Limb (tissue), 2 donors: Measurements from ENCODE around the gene PCNA.
"Not testable (repeated sequence)": the region's sequence is repeated elsewhere in the genome, so short reads cannot be mapped to it uniquely, and the experiment has no call there.

ENCODE experiments used
- DNase-seq, 2 donors: peaks; one replicate each; pipeline ENCODE4 v3.0.0-alpha.2; 2016; ENCODE audit errors: extremely low spot score in 2 of 2

Gene PCNA

DNA sequence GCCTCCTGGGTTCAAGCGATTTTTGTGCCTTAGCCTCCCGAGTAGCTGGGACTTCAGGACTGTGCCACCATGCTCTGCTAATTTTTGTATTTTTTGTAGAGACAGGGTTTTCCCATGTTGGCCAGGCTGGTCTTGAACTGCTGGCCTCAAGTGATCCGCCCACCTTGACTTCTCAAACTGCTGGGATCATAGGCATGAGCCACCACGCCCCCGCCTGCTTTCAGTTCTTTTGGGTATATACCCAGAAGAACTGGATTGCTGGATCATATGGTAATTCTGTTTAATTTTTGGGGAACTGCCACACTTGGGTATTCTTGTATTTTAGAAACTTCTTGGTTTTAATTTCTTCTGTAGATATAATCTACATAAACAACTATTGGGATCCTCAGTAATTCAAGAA is 24.1 kb upstream of the PCNA start:
- no peak for DNase-seq

DNA sequence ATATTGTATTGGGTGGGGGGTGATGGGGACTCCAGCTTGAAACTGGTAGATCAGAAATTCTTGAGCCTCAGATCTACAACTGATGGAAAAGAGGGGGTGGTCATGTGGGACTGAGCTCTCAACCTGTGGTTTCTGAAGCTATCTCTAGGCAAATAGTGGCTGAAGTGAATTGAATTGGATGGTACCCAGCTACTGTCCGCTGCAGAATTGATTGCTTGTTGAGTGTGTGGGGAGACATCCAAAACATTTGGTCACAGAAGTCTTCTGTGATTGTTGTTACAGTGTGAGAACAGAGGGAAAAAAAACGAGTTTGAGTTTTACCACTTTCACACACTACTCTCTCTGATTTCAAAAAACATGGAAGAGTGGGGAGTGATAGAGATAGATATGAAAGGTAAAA is 21.9 kb upstream of the PCNA start:
- no peak for DNase-seq

DNA sequence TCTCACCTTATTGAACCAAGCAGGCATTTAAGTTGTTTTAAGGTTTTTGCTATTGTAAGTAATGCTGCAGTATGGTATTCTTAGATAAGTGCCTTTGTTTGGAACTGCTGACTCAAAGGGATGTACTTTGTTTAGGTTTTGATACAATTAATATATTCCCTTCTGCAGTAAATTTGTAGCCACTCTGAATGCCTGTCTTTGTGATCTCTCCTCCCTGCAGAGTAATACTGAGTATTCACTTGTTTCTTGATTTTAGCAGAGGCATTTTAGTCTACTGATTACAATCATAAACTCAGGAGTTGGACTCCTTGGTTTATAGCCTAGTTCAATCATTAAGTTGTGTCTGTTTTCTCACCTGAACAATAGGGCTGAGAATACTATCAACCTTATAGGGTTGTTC is 20.4 kb upstream of the PCNA start:
- DNase-seq: no peak

DNA sequence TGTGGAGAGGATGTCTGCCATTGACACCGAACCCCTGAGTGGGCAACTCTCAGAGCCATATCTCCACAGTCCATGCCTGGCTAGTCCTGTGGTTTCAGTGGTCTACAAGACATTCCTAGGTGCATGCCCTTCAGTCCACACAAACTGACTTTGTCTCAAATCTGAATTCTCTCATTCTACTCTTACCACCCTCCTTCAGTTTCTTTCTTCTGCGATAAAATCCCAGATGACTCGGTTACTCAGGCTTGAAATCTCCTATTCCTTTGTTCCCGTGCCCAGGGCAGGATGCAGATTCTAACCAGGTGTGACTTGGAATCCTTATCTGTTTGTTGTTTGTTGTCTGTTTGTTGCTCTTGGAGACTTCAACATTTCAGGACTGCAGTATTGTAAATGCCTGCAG is 16.3 kb upstream of the PCNA start:
- no peak for DNase-seq

DNA sequence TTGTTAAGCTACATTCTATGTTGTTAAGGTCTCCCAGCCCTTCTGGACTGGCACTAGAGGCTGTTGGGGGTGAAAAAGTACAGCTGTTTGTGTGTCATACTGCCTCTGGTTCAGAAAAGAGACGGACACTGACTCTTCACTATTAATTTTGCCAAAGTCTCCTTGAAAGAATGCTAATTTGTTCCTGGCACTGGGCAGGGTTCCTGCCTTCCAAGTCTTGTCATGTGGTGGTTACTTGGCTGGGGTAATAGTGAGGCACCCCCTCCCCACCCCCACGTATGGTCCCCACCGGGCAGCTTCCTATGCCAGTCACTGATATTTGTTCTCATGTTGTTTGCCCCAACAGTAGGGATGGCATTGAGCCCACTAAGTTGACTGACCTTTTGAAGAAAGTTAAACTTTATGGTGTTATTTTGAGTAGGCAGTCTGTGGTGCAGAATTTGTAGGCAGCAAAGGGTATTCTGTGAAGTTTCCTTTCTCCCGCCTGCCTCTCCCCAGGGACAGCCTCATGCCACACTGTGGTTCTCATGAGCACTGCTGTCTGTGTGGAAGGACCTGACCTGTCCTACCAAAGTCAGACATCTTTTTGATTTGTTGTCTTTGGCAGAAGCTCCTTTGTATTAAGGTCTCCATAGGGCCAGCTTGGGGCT is 15.7 kb upstream of the PCNA start:
- no peak for DNase-seq

DNA sequence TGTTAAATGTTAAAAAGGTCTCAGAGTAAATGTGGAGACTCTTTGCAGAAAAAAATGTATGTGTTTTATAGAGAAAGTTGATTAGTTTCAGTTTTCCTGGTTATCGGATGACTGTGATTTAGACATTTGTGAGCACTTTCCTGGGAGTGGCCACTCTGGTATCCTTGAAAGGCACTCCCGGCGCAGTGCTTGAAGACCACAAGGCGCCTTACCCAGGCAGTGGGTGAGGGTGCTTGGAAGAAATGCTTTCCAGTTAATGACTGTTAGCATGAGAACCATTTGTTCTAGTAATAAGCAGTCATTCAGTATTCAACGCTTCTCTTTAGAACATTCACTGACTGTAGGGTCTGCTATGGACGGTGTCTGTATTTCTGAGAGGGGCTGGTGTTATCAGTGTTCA is 14.2 kb upstream of the PCNA start:
- no peak for DNase-seq

DNA sequence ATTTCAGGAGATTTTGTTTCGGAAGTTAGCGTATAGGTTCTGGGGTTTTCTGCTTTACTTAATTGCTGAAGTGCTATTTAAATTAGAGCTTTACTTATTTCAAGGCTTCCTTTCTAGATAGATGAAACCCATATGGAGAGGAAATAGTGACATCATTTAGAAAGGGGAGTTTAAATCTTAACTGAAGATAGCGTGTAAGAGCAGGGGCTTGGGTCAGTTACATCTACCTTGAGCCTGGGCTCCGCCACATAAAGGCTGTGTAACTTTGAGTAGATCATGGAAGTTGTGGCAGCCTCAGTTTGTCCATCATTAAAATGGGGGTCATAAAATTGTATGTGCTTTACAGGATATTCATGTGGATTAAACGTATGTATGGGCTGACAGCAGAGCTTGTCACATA is 11.7 kb upstream of the PCNA start:
- no peak for DNase-seq

DNA sequence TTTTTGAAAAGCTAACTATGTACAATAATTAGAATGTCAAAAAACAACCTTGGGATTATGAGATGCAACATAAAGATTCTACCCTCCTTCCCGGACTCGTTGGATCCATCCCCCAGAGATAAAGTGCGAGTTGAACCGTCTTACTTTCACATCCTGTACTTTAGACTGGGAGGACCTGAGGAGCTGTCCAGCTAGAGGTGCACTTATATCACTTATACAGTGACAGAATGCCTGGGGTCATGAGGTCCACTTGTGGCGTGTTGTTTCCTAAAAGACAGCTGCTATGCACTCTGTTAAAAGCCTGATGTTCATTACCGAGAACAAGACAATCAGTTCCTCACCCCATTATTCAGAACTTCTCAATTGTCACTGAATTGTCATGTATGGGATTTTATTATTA is 9.1 kb upstream of the PCNA start:
- DNase-seq: no peak

DNA sequence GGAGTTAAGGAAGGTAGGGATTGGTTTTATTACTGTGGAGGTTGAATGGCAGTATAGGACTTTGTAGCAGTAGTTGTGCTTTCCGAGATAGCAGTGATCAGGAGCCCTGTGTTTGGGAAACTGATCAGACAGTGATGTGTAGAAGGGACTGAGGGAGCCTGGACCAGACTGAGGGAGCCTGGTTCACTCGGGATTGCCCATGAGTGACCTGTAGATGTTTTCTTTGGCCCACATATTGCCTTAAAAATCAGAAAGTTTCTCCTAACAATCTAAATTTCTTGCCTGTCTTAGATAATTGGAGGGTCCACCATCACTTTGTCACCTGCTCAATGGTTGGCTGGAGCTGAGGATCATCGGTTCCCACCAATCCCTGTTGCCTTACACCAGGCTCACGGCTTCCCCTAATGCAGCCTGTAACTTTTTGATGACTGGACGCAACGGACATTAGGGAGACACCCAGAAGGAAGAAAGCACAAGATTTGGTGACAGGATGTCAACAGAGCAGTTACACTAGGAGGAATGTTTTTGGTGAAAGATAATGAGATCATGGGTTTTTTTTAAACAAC is 8.2 kb upstream of the PCNA start:
- no peak for DNase-seq

DNA sequence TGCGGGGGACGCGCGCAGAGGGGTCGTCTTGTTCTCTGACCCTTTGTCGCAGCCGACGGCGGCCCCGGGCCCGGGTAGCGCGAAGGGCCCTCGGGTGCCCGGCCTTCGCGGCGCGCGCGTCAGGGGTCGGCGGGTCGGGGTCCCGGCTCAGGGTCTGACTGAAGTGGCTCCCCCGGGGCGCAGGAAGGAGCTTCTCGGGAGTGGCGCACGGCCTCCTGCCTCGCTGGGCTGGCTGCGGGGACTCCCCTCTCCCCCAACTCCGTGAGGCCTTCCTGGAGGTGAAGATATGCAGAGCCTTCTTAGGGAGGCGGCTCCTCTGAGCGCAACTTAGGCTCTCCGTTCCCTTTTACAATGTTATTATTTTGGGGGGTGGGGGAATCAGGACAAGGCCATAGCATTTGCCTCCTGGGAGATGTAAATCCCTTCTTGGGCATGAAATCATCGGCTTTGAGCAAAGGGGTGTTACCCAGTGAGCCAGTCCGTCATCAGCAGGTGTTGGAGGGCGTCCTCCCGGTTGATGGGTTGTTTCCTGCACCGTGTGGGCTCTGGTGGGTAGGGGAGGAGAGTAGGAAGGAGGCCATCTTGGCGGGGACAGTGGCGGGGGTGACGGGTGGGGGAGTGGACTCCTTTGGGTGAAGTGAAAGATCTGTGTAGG is 7.6 kb upstream of the PCNA start:
- DNase-seq: peak in 1 of 2 donors; percentile 67

DNA sequence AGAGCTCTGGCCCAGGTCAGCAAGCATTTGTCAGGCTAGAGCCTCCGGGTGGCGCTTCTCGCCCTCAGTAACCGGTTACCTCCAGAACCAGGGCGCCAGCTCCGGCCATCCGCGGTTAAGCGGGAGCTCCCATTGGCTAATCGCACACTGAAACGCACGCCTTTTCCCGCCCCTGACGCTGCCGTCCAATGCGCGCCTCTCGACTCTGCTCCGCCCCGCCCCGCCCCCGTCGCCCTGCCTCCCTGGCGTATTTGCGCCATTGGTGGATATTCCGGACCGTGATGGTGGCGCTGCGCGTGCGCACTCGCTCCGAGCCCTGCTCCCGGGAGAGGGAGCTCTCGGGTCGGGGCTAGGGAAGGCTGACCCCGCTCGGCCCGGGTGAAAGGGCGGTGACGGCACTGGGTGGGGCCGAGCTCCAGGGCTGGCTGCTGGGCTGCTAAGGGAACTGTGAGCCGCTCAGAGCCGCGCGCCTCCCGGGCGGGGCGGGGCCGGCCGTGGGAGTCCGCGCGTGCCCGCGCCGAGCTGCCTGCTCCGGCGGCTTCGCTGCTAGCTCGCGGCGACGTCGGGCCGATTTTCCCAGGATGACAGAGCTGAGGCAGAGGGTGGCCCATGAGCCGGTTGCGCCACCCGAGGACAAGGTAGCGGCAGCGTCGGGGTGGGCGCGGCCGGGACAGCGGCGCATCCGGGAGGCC is 6.9 kb upstream of the PCNA start, which contains the start of gene CDS2:
CDS2 (plus strand) TSS at position 497 of the 692 bp plus-strand sequence; CDS start at position 582, 85 bp downstream.
- DNase-seq: peak; percentile 99 to 100

DNA sequence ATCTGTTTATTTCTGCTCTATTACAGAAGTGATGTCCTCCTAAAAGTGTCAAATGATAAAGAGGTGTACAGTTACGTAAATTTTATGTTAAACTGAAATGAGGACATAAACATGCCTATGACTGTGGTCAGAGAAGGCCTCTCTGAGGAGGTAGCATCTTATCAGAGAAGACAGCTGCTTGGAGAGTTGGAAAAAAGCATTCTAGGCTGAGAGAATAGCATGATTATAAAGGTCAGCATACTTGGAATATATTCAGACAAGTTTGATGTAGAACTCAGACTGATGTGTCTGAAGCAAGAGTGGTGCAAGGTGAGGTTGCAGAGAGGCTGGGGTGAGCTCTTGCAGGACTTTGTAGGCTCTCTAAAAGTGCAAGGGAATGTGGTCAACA is 3.1 kb upstream of the PCNA start:
- no peak for DNase-seq

DNA sequence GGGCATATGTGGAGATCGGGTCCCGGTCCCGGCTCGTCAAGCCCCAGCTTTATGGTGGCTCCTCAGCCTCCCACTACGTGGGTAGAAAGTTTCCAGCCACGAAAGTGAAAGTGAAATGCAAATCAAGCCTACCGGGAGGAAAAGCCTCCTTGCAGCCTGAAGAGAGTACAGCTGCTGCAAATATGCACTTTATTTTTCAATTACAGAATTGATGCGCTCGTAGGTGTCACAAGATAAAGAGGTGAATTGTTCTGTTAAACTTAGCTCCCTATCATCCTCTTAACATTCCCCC is 373 bp upstream of the PCNA start:
- no peak for DNase-seq

DNA sequence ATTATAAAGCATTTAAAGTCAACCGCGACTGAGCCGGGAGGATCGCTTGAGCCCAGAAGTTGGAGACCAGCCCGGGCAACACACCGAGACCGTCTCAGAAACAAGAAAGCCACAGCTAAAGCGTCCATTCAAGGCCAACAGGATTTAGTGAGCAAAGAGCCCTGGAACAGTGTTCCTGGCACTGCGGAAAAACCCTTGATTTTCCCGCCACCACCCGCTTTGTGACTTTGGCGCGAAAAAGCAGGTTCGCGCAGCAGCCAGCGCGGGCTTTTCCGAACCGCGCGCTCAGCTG is 669 bp downstream of the PCNA start:
- DNase-seq: no peak

DNA sequence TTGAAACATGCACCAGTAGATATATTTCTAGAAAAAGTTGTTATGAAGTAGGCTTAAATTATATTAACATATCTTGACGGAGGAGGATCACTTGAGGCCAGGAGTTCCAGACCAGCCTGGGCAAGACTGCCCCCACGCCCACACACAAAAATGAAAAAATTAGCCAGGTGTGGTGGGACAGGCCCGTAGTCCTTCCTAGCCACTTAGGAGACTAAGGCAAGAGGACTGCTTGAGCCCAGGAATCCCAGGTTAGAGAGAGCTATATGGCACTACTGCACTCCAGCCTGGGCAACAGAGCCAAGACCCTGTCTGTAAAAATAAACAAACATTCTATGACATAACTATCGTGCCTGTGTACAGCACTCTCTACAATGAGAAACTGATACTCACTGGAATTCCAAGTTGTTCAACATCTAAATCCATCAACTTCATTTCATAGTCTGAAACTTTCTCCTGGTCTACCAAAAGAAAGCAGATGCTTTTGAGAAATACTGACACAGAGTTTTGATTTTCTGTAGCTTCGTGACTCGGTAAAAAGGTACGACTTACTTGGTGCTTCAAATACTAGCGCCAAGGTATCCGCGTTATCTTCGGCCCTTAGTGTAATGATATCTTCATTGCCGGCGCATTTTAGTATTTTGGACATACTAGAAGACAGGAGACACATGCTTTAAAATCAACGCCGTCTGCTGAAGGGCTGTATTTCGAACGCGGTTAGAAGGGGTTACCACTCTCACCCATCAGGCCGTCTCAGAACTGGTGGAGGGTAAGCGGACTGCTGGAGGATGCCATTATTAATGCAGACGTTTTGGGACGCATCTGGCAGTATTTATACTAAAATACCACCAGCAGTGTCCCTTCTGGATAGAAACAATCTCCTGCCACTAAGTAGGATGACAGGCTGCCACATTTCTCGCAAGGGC is 1.3 kb downstream of the PCNA start:
- no peak for DNase-seq

DNA sequence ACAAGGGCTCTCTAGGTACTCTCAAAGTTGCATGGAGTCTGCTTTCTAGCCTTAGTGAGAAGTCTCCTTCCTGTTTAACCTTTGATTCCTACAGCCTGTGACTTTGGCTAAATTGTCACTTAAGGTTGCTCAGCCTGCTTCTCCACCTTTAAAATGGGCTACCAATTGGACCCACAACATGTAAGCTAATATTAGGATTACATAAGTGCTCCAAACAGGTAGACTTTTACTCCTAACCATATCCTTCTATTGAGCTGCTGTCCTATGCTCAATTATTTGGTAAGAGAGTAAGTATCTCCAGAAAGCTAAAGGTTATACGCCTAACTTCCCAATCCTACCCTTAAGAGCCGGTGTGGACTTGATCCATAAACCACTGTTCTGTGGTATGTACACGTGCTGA is 2.9 kb downstream of the PCNA start:
- no peak for DNase-seq

DNA sequence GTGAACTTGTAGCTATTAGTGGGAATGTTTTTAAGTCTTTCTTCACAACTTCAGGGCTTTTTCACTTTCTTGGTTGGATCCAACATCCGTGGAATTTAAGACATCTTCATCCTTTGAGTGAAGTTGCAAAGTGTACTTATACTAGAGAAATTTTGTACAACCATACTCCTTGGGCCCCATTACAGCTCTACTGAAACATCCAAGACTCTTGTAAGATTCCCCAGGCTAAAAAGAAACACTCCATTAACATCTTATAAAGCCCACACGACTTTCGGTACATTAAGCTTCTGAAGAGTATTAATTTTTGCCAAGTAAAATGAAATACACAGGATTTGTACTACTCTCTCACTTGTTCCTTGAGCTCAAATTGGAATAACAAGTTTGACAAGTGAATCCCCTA is 5.4 kb downstream of the PCNA start:
- DNase-seq: no peak

DNA sequence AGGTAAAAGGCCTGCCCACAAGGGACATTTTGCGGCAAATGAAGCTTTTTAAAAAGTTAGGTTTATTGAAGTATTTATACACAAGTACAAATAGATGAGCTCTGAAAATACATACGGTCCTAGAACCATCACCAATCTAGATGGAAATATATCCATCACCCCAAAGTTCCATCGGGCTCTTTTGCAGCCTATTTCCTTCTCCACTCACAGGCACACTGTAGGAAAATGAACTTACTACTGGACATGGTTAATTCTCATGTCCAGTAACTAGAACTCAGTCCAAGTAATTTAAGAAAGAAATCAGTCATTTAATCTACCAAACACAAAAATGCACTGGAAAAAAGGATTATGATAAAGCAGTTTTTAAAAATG is 6.2 kb downstream of the PCNA start:
- no peak for DNase-seq

DNA sequence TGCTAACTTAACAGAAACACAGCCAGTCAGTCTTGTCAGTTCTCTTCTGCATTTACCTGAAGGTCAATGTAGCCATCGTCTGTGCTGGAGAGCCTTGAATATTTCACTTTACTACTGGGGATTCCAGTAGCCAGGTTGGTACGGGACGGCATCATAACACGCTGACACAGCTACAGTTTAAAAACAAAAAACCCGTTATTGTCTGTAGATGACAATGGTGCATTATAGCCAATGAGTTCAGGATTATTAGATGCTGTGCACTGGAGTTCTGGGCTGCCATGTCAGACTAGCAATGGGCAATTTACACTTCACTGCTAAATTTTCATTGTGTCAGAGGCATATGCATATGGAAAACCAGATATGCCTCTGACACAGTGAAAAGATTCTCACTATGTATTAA is 10.5 kb downstream of the PCNA start:
- DNase-seq: no peak

DNA sequence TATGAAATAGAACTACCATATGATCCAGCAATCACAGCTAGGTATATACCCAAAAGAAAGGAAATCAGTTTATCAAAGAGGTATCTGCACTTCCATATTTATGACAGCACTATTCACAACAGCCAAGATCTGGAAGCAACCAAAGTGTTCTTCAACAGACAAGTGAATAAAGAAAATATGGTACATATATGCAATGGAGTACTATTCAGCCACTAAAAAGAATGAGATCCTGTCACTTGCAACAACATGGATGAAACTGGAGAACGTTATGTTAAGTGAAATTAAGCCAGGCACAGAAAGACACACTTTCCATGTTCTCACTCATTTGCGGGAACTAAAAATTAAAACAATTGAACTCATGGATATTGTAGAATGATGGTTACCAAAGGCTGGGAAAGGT is 15.3 kb downstream of the PCNA start:
- no peak for DNase-seq

DNA sequence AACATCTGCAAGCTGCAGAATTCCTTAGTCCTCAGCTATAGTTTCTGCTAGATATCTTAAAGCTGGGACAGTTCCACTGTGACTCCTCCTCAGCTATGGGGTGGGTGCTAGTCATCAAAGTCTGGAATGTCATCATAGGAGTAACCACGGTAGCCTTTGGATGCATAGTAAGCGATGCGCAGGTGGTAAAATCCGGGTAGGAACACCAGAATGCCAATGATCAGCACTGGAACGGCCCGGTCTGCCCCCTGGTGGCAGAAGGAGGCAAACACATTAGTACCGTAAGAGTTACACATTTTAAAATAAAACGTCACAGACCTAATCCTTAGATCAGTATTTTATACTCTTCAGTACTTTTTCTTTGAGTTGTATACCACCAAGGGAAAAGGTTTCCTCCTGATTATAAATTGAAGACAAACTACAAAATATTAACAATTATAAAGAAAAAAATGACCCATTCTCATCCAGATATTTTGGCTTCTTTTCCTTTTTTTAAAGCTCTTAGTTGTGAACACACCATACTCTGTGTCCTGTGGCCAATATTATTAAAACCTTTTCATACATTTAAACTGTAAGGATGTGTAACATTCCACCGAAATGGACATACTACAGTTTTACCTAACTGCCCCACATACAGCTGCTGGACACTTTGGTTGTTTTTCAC is 18.9 kb downstream of the PCNA start:
- DNase-seq: peak; percentile 52 to 81

DNA sequence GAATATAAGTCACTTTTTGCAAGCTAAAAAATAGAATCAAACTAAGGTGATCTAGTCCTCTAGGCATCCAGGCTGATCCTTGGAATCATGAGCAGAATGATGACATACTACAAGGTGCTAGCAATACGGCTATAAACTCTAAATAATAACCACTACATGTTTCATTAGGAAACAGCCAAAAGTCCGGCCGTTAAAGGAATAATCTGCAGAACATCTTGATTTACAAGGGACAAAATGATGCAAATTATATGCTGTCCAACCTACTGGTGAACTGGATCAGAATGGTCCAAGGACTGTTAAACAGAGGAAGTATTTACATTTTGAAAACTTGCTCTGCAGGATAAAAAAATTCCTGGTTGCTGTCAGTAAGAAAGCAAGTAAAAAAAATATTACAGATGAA is 19.8 kb downstream of the PCNA start:
- DNase-seq: not testable (repeated sequence)
